RWPE1 (cell line): ENCODE results near the gene IGF1R.

ENCODE experiments used
- CTCF ChIA-PET: fragments of 350-600 bp; sonication (Branson Sonifier 250); formaldehyde crosslinking; extraction: SDS; loops from one replicate; lab custom pipeline; 2021; lab: Yijun Ruan, JAX
- POLR2A ChIA-PET: fragments of 400-600 bp; formaldehyde crosslinking; extraction: SDS; loops from one replicate; lab custom pipeline; 2020; ENCODE audit warnings: antibody characterized with exemption; ENCODE audit not compliant: low non-redundant PET; lab: Yijun Ruan, JAX
- DNase-seq: peaks from one replicate; pipeline ENCODE4 v3.0.0; 2012; ENCODE audit warnings: low spot score
- H3K27ac ChIP-seq: fragments of 450-650 bp; 2 replicates; pipeline ENCODE4 v1.5.1; 2017
- TF ChIP-seq, protein P1 (sequence below): fragments of 450-650 bp; conservative IDR thresholded peaks from 2 replicates; pipeline ENCODE4 v1.5.1; 2017; ENCODE audit warnings: low read depth, mild to moderate bottlenecking

IGF1R gene

DNA sequence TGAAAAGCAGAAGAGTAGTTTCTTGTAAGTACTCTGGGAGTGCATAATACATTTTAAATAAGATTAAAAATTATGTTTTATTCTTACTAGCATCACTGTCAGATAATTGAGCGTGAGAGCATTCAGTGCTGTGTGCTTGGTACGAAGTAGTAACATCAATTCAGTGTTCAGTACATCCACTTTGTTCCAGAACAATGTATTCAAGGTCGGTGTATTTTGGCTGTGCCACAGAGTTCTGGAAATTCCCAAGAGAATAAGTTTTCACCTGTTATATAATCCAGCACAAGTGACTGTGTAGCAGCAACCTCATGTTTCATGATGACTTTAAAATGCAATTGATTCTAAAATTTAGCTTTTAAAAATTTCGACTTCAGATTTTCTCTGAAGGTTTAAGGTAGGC, 130.6 kb downstream of the IGF1R start:
- POLR2A ChIA-PET = no interaction called here

DNA sequence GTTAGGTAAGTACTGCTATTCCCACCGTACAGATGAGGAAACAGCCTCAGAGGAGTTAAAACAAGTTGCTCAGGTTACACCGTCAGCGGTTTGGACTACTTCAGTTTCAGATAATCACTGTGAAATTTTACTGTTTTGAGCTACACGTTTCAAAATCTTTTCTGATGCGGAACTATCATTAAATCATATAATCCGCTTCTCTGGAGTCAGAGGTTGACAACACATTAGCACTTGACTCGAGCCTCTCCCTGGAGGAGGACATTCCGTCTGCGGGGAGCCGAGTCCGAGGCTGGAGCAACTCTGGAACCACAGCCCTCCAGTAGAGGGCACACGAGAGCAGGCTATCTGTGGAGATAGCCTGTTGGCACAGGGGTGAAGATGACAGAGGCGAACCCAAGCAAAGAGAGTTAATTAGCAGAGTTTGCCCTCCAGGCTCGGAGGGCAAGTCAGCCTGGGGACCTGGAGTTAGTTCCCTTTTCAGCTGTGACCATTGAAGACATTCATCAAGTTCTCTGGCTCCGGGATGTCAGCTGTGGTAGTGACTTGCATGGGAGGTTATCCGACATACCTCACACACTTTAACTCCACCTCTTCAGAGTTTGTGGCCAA, 131.2 kb downstream of the IGF1R start:
- POLR2A ChIA-PET = interaction anchor here (0.6 kb wide), 1 partner anchor 30 kb away, joined by 3 read pairs; no protein-coding TSS in a partner anchor
- CTCF ChIA-PET = interaction anchor here (0.6 to 1.3 kb wide), 8 partner anchors 9 to 1565 kb away, joined by 3 to 9 read pairs (median 4); partner anchors contain the start of gene IGF1R
- TF ChIP-seq, protein P1, sequence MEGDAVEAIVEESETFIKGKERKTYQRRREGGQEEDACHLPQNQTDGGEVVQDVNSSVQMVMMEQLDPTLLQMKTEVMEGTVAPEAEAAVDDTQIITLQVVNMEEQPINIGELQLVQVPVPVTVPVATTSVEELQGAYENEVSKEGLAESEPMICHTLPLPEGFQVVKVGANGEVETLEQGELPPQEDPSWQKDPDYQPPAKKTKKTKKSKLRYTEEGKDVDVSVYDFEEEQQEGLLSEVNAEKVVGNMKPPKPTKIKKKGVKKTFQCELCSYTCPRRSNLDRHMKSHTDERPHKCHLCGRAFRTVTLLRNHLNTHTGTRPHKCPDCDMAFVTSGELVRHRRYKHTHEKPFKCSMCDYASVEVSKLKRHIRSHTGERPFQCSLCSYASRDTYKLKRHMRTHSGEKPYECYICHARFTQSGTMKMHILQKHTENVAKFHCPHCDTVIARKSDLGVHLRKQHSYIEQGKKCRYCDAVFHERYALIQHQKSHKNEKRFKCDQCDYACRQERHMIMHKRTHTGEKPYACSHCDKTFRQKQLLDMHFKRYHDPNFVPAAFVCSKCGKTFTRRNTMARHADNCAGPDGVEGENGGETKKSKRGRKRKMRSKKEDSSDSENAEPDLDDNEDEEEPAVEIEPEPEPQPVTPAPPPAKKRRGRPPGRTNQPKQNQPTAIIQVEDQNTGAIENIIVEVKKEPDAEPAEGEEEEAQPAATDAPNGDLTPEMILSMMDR = peak; percentile 98
- peak; percentile 74 for DNase-seq
- H3K27ac ChIP-seq = peak overlapping the region; percentile 24; the same call in 1 of the 2 replicates

More for the DNA sequence above, 130.6 kb downstream of the IGF1R start:
- TF ChIP-seq, protein P1 = no peak
- no peak for DNase-seq
- H3K27ac ChIP-seq = no peak overlapping the region
- CTCF ChIA-PET = interaction anchor here (0.6 to 1.3 kb wide), 8 partner anchors 10 to 1565 kb away, joined by 3 to 9 read pairs (median 5); partner anchors contain the start of gene IGF1R

DNA sequence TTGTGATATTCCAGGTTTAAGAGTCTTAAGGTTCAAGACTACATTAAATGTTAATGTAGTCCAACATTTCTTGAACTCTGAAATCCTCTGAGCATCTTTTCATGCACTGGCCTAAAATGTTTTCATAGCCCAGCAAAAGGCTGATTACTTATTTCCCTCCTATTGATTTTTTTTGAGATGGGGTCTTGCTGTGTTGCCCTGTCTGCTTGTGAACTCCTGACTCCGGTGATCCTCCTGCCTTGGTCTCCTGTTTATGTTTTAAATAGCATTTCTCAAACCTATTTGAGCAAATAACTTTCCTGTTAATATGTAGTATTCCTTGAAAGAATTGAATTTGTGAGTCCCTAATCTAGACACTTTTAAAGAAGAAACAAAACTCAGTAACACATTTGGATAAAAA, 133.5 kb downstream of the IGF1R start:
- ChIA-PET POLR2A (no interaction called here), CTCF (interaction anchor here (0.7 to 1.5 kb wide), 3 partner anchors 11 to 295 kb away, joined by 3 read pairs; no protein-coding TSS in a partner anchor)
- TF ChIP-seq, protein P1 = no peak
- DNase-seq = no peak
- H3K27ac ChIP-seq = no peak overlapping the region

DNA sequence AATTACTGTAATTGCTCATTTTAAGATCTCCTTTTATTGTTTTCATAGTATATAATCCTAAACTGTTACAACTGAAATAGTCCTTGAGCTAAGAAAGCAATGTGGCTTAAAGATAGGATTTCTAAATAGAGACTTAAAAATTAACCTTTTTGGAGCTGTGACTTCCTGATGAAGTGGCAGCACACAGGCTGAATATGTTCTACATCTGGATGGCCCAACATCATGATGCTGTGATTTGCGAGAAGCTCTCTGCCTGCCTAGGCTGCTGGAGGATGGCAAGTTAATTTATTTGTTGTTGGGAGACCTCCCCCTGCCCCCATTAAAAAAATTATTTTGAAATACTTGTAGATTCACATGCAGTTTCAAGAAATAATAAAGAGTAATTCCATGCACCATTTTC, 134.5 kb downstream of the IGF1R start:
- DNase-seq = no peak
- TF ChIP-seq, protein P1 = no peak
- no peak overlapping the region for H3K27ac ChIP-seq
- CTCF ChIA-PET = interaction anchor here (1.0 kb wide), 1 partner anchor 10 kb away, joined by 3 read pairs; no protein-coding TSS in a partner anchor
- POLR2A ChIA-PET = no interaction called here

DNA sequence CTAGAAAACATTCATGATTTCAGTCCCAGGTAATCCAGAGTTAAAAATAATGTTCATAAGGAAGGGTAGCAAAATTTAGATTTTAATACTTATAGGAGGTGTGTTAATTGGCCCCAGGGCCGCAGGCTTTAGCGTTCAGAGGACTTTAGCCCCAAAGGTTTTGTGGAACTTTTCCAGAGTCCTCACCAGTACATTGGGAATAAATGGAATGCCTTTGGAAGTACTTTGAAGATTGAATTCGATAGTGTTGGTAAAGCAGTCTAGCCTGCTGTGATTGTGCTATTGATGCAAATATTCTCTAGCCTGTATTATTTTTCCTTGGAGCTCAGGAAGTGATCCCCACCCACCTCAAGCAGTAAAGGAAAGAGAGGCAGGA, 137.1 kb downstream of the IGF1R start:
- CTCF ChIA-PET = no interaction called here
- TF ChIP-seq, protein P1 = no peak
- no peak overlapping the region for H3K27ac ChIP-seq
- POLR2A ChIA-PET = no interaction called here
- no peak for DNase-seq

DNA sequence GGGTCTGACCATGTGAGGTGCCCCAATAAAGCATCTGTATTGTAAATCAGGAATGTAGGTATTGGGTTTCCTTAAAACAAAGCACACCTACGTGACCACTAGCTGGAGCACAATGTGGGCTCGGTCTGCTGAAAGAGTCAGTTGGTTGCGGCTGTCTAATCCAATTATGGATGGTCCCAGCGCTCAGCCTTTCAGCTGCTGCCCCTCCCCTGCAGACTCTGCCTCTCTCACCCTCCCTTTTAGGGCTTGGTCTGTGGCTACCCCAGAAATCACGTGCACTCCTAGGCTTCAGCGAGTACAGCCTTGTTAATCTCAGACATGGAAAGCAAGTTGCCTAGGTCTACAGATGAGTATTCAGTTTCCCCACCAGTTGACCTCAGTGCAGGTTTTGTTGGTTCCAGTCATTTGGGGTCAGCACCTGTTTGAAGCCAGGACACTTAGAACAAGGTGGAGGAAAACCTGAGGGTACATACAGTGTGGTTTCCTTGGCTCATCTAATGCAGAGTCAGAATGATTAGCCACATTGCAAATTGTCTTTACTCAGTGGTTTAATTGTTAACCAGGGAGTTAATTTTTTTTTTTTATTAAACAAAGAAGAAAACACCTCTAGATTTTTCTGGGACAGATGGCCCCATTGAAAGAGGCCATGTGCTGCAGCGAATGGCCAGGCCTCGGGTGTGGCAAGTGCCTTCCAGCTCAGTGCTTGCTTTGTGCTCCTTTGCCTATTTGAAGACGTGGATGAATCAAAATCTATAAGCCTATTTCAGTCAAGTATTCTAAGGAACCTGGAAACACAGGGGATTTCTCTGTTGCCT, 137.7 kb downstream of the IGF1R start:
- ChIA-PET CTCF (interaction anchor here (0.7 kb wide), 1 partner anchor 10 kb away, joined by 4 read pairs; no protein-coding TSS in a partner anchor), POLR2A (no interaction called here)
- TF ChIP-seq, protein P1 = no peak
- H3K27ac ChIP-seq = no peak overlapping the region
- DNase-seq = no peak
